Measurements from ENCODE around the gene ZC3H7A.
"Not testable (repeated sequence)": the region's sequence is repeated elsewhere in the genome, so short reads cannot be mapped to it uniquely, and the experiment has no call there.

The ZC3H7A gene, protein sequence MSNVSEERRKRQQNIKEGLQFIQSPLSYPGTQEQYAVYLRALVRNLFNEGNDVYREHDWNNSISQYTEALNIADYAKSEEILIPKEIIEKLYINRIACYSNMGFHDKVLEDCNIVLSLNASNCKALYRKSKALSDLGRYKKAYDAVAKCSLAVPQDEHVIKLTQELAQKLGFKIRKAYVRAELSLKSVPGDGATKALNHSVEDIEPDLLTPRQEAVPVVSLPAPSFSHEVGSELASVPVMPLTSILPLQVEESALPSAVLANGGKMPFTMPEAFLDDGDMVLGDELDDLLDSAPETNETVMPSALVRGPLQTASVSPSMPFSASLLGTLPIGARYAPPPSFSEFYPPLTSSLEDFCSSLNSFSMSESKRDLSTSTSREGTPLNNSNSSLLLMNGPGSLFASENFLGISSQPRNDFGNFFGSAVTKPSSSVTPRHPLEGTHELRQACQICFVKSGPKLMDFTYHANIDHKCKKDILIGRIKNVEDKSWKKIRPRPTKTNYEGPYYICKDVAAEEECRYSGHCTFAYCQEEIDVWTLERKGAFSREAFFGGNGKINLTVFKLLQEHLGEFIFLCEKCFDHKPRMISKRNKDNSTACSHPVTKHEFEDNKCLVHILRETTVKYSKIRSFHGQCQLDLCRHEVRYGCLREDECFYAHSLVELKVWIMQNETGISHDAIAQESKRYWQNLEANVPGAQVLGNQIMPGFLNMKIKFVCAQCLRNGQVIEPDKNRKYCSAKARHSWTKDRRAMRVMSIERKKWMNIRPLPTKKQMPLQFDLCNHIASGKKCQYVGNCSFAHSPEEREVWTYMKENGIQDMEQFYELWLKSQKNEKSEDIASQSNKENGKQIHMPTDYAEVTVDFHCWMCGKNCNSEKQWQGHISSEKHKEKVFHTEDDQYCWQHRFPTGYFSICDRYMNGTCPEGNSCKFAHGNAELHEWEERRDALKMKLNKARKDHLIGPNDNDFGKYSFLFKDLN

DNA sequence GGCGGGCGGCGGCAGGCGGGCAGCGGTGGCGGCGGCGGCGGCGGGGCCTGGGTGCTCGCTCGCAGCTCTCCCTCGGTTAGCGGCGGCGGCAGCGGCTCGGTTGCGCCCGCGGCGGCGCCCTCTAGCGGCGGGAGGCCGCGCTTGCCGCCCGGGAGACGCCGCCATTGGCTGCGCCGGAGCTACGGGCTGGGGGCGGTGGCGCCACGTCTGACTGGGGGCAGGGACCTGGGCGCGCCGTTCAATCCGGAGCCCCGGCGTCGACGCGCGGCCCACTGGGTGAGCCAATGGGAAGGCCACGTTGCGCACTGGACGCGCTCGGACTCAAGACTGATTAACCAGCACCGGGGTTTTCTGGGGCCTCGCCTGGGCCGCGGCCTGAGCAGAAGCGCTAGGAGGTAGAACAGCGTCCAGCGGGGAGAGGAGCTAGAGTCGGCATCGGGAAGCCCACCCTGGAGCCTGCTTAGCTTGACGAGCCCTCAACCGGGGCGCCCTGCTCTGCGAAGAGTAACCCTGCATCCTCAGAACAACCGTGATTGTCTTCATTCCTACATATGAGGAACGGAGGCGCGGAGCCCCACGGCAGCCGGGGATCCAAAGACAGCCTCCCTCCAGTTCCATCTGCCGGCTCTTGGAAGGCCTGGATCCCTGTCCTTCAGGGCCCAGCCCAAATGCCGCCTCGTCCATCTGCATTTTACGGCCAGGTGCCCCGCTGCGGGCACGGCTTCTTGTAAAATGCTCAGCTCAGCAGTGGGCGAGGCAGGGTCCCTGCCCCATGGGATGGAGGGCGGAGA is at the start of gene ZC3H7A:
Gene ZC3H7A, minus strand, starts transcription at position 93 of the 791 bp plus-strand sequence. CDS start 14,904 bp downstream, outside the sequence.
- peak; percentile 90 for DNase-seq

DNA sequence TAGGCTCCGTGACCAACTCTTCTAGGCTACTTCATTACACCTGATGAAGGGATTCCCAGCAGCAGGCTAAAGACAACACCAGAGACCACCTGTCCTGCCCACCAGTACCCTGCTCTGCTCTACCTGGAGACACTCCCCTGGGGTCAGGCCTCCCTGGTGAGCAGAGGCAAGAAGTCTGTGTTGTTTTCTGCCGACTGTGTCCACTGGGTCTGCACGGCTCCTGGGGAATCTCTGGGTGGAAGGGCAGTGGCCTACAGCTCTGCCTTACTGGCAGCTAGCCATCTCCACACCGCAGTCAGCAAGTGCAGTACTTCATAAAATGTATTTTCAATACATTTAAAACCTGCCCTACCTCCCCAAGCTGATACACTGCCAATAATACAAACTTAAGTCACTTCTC is 47.4 kb upstream of the ZC3H7A start:
- DNase-seq, result no peak

DNA sequence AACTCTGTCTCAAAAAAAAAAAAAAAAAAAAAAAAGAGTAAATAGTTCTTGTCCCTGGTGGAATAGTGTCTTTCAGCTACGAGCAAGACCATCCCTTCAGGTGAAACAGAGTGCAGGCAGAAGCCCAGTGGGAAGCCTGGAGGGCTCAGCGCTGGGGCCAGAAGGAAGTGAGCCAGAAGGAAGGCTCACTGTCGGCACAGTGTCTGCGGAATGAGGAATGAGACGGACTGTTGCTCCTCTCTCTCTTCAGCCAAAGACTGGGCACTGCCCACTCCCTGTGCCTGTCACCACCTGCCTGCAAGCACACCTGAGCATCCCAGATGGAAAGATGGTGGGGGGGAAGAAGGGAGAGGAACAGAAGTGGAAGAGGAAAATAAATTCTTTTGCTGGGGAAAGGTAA is 46.8 kb upstream of the ZC3H7A start:
- no peak for DNase-seq

DNA sequence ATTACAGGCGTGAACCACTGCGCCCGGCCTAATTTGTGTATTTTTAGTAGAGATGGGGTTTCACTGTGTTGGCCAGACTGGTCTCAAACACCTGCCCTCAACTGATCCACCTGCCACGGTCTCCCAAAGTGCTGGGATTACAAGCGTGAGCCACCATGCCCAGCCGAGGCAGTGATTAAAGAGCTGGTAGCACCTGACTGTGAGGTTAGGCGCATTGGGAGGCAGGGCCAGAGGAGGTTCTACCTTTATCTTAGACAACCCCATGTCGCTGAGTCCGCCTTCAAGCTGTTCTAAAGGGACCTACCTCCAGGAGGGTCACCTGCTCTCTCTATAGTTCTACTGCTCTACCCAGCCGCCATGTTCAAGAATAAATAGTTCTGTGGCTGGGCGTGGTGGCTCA is 46.1 kb upstream of the ZC3H7A start:
- no peak for DNase-seq

DNA sequence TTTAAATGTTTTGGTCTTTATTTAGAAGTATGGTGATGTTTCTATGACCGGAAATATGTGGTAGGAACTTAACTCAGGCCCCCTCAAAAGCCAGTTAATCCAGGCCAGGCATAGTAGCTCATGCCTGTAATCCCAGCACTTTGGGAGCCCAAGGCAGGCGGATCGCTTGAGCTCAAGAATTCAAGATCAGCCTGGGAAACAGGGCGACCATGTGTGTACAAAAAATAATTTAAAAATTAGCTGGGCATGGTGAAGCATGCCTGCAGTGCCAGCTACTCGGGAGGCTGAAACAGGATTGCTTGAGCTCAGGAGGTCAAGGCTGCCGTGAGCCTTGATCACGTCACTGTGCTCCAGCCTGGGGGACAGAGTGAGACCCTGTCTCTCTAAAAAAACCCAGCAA is 44.0 kb upstream of the ZC3H7A start:
- no peak for DNase-seq

DNA sequence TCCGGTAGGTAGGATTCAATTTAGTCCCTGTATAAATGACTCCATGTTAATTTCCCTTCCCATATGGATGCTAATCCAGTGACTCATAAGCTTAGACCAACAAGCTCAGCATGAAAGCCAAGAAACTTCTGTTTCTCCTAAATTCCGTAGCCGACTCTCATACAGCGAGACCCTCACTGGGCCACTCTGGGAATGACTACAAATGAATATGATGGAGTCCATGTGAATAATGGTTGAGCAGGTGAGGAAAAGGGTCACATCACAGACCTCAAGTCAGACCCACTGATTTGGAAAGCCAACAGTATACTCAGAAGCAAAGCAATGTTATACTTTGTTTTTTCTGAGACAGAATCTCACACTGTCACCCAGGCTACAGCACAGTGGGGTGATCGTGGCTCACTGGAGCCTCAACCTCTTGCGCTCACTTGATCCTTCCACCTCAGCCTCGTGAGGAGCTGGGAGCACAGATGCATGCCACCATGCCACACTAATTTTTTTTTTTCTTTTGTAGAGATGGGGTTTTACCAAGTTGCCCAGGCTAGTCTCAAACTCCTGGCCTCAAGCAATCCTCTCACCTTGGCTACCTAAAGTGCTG is 39.7 kb upstream of the ZC3H7A start:
- DNase-seq, result no peak

DNA sequence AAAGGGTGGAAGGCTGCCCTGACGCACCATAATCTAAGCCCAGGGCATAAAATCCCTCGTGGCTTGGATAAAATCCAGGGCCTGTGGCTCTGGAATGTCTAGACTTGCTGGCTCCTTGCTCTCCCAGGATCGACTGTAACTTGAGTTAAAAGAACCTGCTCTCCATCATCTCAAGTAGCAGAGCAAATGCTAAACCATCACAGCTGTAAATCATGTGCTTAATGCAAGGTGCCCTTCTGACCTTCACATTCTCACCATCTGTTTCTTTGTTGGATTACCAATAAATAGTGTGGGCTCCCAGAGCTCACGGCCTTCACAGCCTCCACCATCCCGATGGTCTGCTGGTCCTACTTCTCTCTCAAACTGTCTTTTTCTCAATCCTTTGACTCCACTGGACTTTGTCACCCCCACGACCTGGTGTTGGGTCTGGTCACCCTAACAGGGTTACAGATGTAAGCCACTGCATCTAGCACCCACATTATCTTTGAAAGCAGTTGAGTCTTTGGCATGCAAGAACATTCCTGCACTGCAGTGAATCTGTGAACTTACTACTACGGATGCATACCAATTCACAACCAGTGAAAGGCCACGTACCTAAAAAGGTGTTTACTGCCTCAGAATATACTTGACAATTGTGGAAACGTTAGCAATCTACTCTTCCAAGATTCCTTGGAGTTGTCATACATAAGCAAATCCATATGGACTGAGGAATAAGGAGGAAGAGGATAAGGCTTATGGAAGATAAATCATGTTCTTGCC is 39.0 kb upstream of the ZC3H7A start:
- DNase-seq, result no peak

DNA sequence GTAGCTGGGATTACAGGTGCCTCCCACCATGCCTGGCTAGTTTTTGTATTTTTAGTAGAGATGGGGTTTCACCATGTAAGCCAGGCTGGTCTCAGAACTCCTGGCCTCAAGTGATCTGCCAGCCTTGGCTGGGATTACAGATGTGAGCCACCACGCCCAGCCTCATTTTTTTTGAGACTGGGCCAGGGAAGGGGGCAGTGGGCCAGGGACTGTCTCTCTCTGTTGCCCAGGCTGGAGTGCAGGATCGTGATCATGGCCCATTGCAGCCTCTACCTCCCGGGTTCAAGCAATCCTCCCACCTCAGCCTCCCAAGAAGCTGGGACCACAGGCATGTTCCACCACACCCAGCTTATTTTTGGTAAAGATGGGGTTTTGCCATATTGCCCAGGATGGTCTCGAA is 38.3 kb upstream of the ZC3H7A start:
- no peak for DNase-seq

DNA sequence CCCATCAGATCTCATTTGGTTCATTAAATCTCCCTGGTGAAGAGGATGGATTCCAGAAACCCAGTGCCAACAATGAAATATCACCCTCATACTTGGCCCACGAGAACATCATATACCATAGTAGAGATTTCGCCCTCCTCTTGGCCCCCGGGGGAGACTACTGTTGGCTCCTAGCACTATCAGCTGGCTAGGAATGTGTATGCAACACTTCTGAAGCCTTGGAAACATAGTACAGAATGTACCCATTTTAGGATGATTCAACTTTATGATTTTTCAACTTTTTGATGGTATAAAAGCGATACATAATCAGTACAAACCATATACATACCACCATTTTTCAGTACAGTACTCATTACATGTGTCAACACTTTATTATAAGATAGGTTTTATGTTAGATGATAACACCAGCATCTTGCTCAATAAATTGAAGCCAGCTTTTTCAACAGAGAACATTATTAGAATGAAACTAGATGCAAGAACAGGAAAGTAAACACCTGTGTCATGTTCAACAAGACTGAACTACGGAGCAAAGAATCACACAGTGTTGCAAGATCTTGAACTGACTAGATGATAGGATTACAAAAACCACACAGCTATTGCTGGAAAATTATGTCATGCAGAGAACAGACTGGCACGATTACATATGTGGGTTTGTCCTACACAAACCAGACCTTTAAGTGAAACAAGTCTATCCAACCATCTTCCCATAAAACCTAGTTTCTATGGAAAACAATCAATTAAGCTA is 37.1 kb upstream of the ZC3H7A start:
- DNase-seq, result no peak

DNA sequence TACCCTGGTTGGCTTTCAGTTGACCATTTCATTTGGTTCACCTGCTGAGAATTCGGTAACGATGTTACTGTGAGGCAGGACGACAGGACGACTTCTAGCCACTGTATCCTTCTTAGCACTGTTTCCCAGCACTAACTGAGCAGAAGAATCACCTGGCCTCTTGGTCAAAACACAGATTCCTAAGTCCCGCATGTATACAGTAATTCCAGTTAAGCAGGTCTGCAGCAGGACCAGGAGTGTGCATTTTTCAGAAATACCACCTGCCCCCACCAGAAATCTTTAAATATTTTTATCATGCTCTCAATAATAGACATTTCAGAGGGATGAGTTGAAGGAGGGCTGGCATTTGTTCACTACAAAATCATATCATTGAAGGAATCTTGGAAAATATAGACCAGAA is 31.6 kb upstream of the ZC3H7A start:
- no peak for DNase-seq

DNA sequence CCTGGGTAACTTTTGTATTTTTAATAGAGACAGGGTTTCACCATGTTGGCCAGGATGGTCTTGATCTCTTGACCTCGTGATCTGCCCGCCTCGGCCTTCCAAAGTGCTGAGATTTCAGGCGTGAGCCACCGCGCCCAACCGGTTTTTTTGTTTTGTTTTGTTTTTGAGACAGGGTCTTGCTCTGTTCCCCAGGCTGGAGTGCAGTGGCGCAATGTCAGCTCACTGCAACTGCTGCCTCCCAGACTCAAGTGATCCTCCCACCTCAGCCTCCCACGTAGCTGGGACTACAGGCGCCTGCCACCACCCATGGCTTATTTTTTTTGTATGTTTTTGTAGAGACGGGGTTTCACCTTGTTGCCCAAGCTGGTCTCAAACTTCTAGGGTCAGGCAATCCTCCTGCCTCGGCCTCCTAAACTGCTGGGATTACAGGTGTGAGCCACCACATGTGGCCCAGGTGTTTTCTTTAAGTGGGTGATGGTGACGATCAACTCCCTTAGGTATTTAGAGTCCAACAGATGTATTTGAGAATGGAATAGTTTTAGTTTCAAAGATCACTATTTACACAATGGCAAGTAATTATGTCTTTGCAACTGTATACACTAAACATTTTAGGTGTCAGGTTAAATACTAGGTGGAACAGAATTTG is 28.6 kb upstream of the ZC3H7A start:
- DNase-seq, result not testable (repeated sequence)

DNA sequence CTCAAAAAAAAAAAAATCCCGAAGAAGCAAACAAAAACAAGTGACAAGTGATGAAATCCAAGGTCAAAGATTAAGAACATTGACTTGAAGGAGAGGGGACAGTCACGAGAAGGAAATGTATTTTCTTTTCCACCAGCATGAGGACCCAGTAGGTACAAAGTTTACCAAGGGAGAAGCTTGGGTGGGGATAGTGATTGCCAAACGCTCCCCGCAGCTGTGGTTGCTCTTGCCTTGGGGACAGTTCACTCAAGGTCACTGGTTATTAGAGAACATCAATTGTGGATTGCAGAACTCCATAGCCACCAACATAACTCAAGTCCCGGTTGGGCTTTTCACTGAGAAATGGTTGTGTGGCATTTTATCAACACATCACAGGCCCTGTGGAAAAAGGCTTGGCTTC is 27.3 kb upstream of the ZC3H7A start:
- no peak for DNase-seq

DNA sequence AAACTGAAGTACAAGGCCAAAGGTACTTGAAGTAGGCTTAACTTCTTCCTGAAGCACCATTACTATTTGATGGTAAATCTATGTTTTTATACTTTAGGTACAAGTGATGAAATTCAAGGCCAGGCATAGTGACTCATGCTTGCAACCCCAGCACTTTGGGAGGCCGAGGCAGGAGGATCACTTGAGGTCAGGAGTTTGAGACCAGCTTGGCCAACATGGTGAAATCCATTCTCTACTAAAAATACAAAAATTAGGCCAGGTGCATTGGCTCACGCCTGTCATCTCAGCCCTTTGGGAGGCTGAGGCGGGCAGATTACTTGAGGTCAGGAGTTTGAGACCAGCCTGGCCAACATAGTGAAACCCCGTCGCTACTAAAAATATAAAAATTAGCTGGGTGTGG is 26.6 kb upstream of the ZC3H7A start:
- not testable (repeated sequence) for DNase-seq

DNA sequence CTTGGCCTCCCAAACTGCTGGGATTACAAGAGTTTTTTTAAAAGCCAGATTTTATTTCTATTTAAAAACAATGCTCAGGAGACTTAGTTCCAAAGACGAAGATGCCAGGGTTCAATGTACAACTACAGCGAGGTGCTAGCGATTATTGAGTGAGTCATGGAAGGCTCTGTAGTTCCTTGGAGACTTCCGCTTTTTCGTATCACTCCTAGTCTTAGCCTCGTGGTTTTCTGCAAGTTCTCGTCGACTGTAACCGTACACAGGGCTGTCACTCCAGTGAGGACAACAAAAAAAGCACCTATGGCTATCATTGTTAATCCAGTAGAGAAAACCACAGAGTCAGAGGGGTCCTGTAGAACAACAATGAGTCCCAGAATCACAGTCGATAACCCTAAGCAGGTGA is 22.7 kb upstream of the ZC3H7A start:
- no peak for DNase-seq

DNA sequence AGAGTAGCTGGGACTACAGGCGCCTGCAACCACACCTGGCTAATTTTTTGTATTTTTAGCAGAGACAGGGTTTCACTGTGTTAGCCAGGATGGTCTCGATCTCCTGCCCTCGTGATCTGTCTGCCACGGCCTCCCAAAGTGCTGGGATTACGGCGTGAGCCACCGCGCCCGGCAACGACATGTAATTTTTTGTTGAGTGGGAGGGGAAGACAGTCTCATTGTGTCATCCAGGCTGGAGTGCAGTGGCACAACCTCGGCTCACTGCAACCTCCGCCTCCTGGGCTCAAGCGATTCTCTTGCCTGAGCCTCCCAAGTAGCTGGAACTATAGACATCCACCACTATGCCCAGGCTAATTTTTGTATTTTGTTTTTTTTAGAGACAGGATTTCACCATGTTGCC is 21.9 kb upstream of the ZC3H7A start:
- DNase-seq, result not testable (repeated sequence)

DNA sequence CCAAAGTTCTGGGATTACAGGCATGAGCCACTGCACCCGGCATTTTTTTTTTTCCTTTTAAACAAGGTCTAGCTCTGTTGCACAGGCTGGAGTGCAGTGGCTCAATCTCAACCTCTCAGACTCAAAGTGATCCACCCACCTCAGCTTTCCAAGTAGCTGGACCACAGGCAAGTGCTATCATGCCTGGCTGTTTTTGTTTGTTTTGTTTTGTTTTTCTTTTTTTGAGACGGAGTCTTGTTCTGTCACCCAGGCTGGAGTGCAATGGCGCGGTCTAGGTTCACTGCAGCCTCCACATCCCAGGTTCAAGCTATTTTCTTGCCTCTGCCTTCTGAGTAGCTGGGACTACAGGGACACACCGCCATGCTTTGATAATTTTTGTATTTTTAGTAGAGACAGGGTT is 19.1 kb upstream of the ZC3H7A start:
- no peak for DNase-seq

DNA sequence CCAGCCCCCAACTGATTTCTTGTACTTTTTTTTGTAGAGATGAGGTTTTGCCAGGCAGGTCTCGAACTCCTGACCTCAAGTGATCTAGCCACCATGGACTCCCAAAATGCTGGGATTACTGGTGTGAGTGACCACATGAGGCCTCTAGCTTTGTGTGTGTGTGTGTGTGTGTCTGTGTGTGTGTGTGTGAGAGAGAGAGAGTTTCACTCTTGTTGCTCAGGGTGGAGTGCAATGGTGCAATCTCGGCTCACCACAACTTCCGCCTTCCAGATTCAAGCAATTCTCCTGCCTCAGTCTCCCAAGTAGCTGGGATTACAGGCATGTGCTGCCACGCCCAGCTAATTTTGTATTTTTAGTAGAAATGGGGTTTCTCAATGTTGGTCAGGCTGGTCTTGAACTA is 17.7 kb upstream of the ZC3H7A start:
- not testable (repeated sequence) for DNase-seq

DNA sequence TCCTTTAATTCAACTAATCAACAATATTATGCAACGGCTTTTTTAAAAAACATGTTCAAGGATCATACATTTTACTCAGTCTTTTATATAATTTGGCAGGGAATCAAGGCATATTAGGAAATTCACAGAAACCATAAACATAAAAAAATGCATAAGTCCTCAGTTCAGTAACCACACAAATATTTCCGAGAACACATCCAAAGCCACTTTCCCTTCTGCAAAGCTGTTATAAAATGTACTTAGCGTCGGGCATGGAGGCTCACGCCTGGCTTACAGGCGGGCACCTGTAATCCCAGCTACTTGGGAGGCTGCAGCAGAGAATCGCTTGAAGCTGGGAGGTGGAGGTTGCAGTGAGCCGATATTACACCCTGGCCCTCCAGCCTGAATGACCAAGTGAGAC is 9.7 kb upstream of the ZC3H7A start:
- no peak for DNase-seq

DNA sequence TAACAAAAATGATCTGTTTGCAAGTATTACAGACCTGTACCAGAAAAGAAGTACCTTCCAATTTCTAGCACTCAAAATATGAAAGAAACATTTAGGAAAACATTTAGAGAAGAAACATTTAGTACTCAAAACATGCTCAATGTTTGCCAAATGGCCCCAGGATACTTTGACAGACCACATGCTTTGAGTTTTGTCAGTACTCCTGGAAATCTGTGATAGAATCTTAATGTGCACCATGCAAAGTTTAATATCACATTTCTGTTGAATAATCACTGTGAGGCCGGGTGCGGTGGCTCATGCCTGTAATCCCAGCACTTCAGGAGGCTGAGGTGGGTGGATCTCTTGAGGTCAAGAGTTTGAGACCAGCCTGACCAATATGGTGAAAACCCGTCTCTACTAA is 8.5 kb upstream of the ZC3H7A start:
- DNase-seq, result no peak

DNA sequence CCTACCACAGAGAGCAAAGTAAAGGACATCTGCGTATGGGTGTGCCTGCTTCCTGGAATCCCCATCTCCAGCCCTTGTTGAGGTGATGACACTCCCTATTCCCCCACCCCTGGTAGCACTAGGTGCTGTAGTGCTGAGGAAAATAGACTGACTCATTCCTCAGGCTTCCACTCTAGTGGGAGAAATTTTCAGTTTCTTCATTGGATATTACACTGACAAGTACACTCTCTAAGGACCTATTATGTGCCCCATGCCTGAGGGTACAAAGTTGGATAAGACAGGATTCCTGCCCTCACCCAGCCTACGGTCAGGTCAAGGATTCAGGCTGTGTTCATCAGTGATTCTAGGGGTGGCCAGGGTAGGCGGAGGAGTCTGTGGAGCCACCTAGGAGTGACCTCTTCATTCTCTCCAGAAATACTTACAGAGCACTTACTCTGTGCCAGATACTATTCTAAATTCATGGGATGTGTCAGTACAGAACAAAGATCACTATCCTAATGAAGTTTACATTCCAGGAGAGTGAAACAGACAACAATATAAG is 4.5 kb upstream of the ZC3H7A start:
- DNase-seq, result no peak

All from NCI-H2107 (cell line).